GM23338 (cell line): ENCODE measurements around the gene PIGR. TPM values are rescaled to one million over a fixed set of nuclear protein-coding genes. Genes with fewer than 3 reads are reported as not detected.

ENCODE experiments used
- ATAC-seq: fragments of 200-7000 bp; cut with Tn5 transposase; 3 replicates; pipeline ENCODE4 v1.9.1; 2020
- DNase-seq: peaks from one replicate; pipeline ENCODE4 v3.0.0-alpha.2; 2015; ENCODE audit warnings: low spot score
- H2AFZ ChIP-seq: fragments of 200-600 bp; sonication (generic); 2 replicates; pipeline ENCODE4 v1.8.0; 2016; ENCODE audit warnings: antibody characterized with exemption, mild to moderate bottlenecking, moderate library complexity
- H3F3A ChIP-seq: fragments of 200-600 bp; sonication (generic); replicated peaks from 2 replicates; pipeline ENCODE4 v1.8.0; 2017; ENCODE audit warnings: antibody characterized with exemption, mixed run types, low read depth
- H3K27ac ChIP-seq: fragments of 200-600 bp; sonication (generic); 2 replicates; pipeline ENCODE4 v1.6.1; 2016; ENCODE audit warnings: low read depth
- H3K27me3 ChIP-seq: fragments of 200-600 bp; sonication (generic); 2 replicates; pipeline ENCODE4 v1.8.0; 2016; ENCODE audit warnings: mild to moderate bottlenecking, mixed run types, moderate library complexity; ENCODE audit not compliant: insufficient read depth
- H3K36me3 ChIP-seq: fragments of 200-600 bp; sonication (generic); 2 replicates; pipeline ENCODE4 v1.8.0; 2016; ENCODE audit warnings: mild to moderate bottlenecking; ENCODE audit not compliant: insufficient read depth
- H3K4me1 ChIP-seq: fragments of 200-600 bp; sonication (generic); 2 replicates; pipeline ENCODE4 v1.8.0; 2016; ENCODE audit warnings: mild to moderate bottlenecking, moderate library complexity; ENCODE audit not compliant: insufficient read depth
- H3K4me2 ChIP-seq: fragments of 200-600 bp; sonication (generic); 2 replicates; pipeline ENCODE4 v1.7.1; 2017; ENCODE audit warnings: mixed run types
- H3K4me3 ChIP-seq: fragments of 200-600 bp; sonication (generic); 2 replicates; pipeline ENCODE4 v1.6.1; 2016; ENCODE audit warnings: mixed run types
- H3K79me2 ChIP-seq: fragments of 200-600 bp; sonication (generic); replicated peaks from 2 replicates; pipeline ENCODE4 v1.8.0; 2017; ENCODE audit warnings: mild to moderate bottlenecking; ENCODE audit not compliant: insufficient read depth
- H3K9me2 ChIP-seq: fragments of 200-600 bp; sonication (generic); 2 replicates; pipeline ENCODE4 v1.8.0; 2017; ENCODE audit not compliant: insufficient read depth
- H4K20me1 ChIP-seq: fragments of 200-600 bp; sonication (generic); replicated peaks from 2 replicates; pipeline ENCODE4 v1.8.0; 2017; ENCODE audit warnings: mild to moderate bottlenecking; ENCODE audit not compliant: insufficient read depth
- H3K27ac Mint-ChIP-seq: 2 replicates; pipeline ENCODE4 v1.8.0; 2020; ENCODE audit warnings: inconsistent platforms, mild to moderate bottlenecking, moderate library complexity, mixed read lengths
- H3K27me3 Mint-ChIP-seq: 3 replicates; pipeline ENCODE4 v1.8.0; 2022; ENCODE audit warnings: low read depth, mild to moderate bottlenecking, moderate library complexity, mixed read lengths, inconsistent platforms; ENCODE audit not compliant: insufficient read depth, poor library complexity
- H3K36me3 Mint-ChIP-seq: 3 replicates; pipeline ENCODE4 v1.8.0; 2021; ENCODE audit warnings: low read depth, mild to moderate bottlenecking, inconsistent platforms, moderate library complexity, mixed read lengths
- H3K4me1 Mint-ChIP-seq: 3 replicates; pipeline ENCODE4 v1.8.0; 2020; ENCODE audit warnings: mild to moderate bottlenecking, inconsistent platforms, mixed read lengths
- H3K4me3 Mint-ChIP-seq: 3 replicates; pipeline ENCODE4 v1.8.0; 2021; ENCODE audit warnings: moderate library complexity, mild to moderate bottlenecking, inconsistent platforms, mixed read lengths
- H3K9me3 Mint-ChIP-seq: 3 replicates; pipeline ENCODE4 v1.8.0; 2020; ENCODE audit warnings: moderate library complexity, mild to moderate bottlenecking, inconsistent platforms, mixed read lengths
- NANOG ChIP-seq: IDR thresholded peaks from 2 replicates; pipeline ENCODE4 v1.6.1; 2016; ENCODE audit warnings: antibody characterized with exemption, borderline replicate concordance
- ZNF462 ChIP-seq: fragments of 250-450 bp; sonication (Bioruptor Pico); IDR thresholded peaks from 2 replicates; pipeline ENCODE4 v1.5.0; 2020; ENCODE audit warnings: mild to moderate bottlenecking, moderate library complexity
- polyA plus RNA-seq: library from polyadenylated mRNA; unstranded; fragments of >200 nt; fragmentation: Nextera tagmentation; extraction: Ambion mirVana; gene quantifications from 2 replicates; pipeline ENCODE4 v1.2.1, GENCODE V29; 2016
- total RNA-seq: library from RNA; depleted of rRNA; stranded (reverse); fragments of >200 nt; shearing (Covaris generic); gene quantifications from 2 replicates; pipeline ENCODE4 v1.2.3, GENCODE V29; 2014
- TF ChIP-seq, protein P1 (sequence below), 2 experiments: fragments of 200-600 bp in 1 of 2; sonication (generic) in 1 of 2; conservative IDR thresholded peaks; 2 replicates each; pipeline versions ENCODE4 v1.5.1 to v1.6.1; 2016 to 2017; ENCODE audit warnings: antibody characterized with exemption in 2 of 2, low read depth in 2 of 2, mild to moderate bottlenecking in 2 of 2, moderate library complexity in 1 of 2

The PIGR gene
- total and polyA plus RNA-seq, 2 experiments from 2014 or later = not detected

DNA sequence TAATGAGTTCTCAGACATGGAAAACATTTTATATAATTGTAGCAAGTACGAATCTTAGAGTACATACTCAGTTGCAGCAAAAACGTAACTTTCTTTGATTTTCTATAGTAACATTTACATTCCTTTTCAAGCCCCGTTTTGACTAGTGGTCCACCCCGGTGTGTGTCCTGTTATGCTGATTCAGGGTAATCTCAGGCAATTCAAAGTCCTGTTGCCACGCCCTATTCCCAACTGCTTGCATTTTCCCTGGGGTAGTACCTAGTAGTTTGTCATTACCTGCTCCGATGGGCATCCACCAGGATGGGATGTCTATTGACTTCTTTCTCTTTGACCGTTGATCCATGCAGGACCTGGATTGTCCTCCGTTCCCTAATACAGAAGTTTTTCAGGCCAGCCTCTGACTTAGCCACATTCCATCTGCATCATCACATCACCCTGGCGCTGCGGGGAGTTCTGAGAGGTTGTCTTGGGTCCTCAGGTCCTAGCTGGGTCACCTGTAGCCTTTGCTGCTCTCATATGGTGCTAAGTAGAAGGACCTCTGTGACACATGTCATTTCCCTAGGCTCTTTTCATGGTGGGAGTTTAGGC, 39.0 kb upstream of the PIGR start:
- TF ChIP-seq NANOG (peak; percentile 67; the same call in 1 of the 2 replicates), ZNF462 (CRISPR knock-in tag) (peak; percentile 49; the same call in 1 of the 2 replicates)
- TF ChIP-seq, protein P1, sequence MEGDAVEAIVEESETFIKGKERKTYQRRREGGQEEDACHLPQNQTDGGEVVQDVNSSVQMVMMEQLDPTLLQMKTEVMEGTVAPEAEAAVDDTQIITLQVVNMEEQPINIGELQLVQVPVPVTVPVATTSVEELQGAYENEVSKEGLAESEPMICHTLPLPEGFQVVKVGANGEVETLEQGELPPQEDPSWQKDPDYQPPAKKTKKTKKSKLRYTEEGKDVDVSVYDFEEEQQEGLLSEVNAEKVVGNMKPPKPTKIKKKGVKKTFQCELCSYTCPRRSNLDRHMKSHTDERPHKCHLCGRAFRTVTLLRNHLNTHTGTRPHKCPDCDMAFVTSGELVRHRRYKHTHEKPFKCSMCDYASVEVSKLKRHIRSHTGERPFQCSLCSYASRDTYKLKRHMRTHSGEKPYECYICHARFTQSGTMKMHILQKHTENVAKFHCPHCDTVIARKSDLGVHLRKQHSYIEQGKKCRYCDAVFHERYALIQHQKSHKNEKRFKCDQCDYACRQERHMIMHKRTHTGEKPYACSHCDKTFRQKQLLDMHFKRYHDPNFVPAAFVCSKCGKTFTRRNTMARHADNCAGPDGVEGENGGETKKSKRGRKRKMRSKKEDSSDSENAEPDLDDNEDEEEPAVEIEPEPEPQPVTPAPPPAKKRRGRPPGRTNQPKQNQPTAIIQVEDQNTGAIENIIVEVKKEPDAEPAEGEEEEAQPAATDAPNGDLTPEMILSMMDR (conservative IDR thresholded peaks at IDR 0.05; ENCODE audit: low read depth in 2 of 2) = no peak
- Histone ChIP-seq H3K79me2 (no peaks in the 10 kb centered on the region), H2AFZ (no peak overlapping the region), H3K27ac (no peak overlapping the region), H3K4me1 (peaks cover 34% of the 10 kb centered on the region), H3K4me2 (peak overlapping the region; percentile 65), H3K27me3 (no peaks in the 10 kb centered on the region), H3K4me3 (no peak overlapping the region; the same call in 1 of the 2 replicates), H3F3A (no peaks in the 10 kb centered on the region), H3K36me3 (no peaks in the 10 kb centered on the region), H4K20me1 (no peaks in the 10 kb centered on the region), H3K9me2 (0 out of 2 replicates have a peak, but pooled peaks cover 3% of the 10 kb centered on the region)
- Mint-ChIP-seq H3K4me3 (no peak overlapping the region), H3K36me3 (no peaks in the 10 kb centered on the region), H3K27me3 (peaks cover 5% of the 10 kb centered on the region), H3K4me1 (peaks cover 30% of the 10 kb centered on the region), H3K9me3 (no peaks in the 10 kb centered on the region), H3K27ac (no peak overlapping the region)
- peak; percentile 55 for DNase-seq
- ATAC-seq = peak; percentile 78
